Neural crest cell (in vitro differentiated cells): Measurements from ENCODE around the gene MKRN2. TPM values are rescaled to one million over a fixed set of nuclear protein-coding genes. Genes with fewer than 3 reads are reported as not detected.

ENCODE experiments used
- DNase-seq: peaks from one replicate; pipeline ENCODE4 v3.0.0; 2021; ENCODE audit warnings: low read depth, mixed read lengths, low spot score
- H3K27ac Mint-ChIP-seq: one replicate; pipeline ENCODE4 v1.8.0; 2021; ENCODE audit warnings: mild to moderate bottlenecking, mixed read lengths; ENCODE audit not compliant: unreplicated experiment
- H3K27me3 Mint-ChIP-seq: 2 replicates; pipeline ENCODE4 v1.8.0; 2021; ENCODE audit warnings: low read depth, mild to moderate bottlenecking, mixed read lengths
- H3K36me3 Mint-ChIP-seq: 2 replicates; pipeline ENCODE4 v1.8.0; 2021; ENCODE audit warnings: low read depth, mild to moderate bottlenecking, mixed read lengths
- H3K4me1 Mint-ChIP-seq: 2 replicates; pipeline ENCODE4 v1.8.0; 2021; ENCODE audit warnings: mixed read lengths
- H3K4me3 Mint-ChIP-seq: one replicate; pipeline ENCODE4 v1.8.0; 2021; ENCODE audit warnings: mild to moderate bottlenecking, mixed read lengths
- H3K9me3 Mint-ChIP-seq: 2 replicates; pipeline ENCODE4 v1.8.0; 2021; ENCODE audit warnings: mixed read lengths
- CTCF ChIP-seq: fragments of 200-600 bp; sonication (generic); conservative IDR thresholded peaks from 2 replicates; pipeline ENCODE4 v1.5.0; 2021; ENCODE audit warnings: antibody characterized with exemption, mild to moderate bottlenecking
- total RNA-seq: library from RNA; stranded (reverse); gene quantifications from 2 replicates; pipeline ENCODE4 v1.2.1, GENCODE V29; 2021

Gene MKRN2
- total RNA-seq, 1 donor from 2014 or later: 25.8 TPM

- no peak for DNase-seq
- Mint-ChIP-seq H3K27me3 (peaks cover 3% of the 10 kb centered on the region), H3K27ac (peak overlapping the region; percentile 57), H3K4me3 (no peak overlapping the region), H3K4me1 (peaks cover 2% of the 10 kb centered on the region), H3K9me3 (no peaks in the 10 kb centered on the region), H3K36me3 (no peaks in the 10 kb centered on the region)
- TF ChIP-seq CTCF: no peak
These were observed 12.0 kb upstream of the MKRN2 start for GRCh38 chr3:12544652-12545472.

GRCh38 chr3:12545473-12545791 is 11.5 kb upstream of the MKRN2 start, which contains the start of gene MKRN2OS:
TSS of gene MKRN2OS (minus strand) at chr3:12545499. CDS start at chr3:12545464, 35 bp downstream.
- DNase-seq: no peak
- Mint-ChIP-seq H3K4me1 (peaks cover 7% of the 10 kb centered on the region), H3K27ac (peak within 1 kb of the TSS; percentile 57), H3K27me3 (peaks cover 7% of the 10 kb centered on the region), H3K36me3 (no peaks in the 10 kb centered on the region), H3K9me3 (no peaks in the 10 kb centered on the region), H3K4me3 (no peak within 1 kb of the TSS)
- no peak for TF ChIP-seq CTCF

GRCh38 chr3:12549971-12550760 is 6.7 kb upstream of the MKRN2 start:
- Mint-ChIP-seq H3K9me3 (no peaks in the 10 kb centered on the region), H3K4me1 (peaks cover 7% of the 10 kb centered on the region), H3K4me3 (no peak overlapping the region), H3K36me3 (no peaks in the 10 kb centered on the region), H3K27ac (no peak overlapping the region), H3K27me3 (peaks cover 28% of the 10 kb centered on the region)
- DNase-seq: no peak
- no peak for TF ChIP-seq CTCF

- peak overlapping the region; percentile 52 for H3K4me3 Mint-ChIP-seq
These were observed 2.9 kb upstream of the MKRN2 start for GRCh38 chr3:12553921-12554391.

GRCh38 chr3:12556314-12556689 is 585 bp upstream of the MKRN2 start:
- H3K4me3 Mint-ChIP-seq: peak overlapping the region; percentile 89
- H3K9me3 Mint-ChIP-seq: no peaks in the 10 kb centered on the region
- peaks cover 39% of the 10 kb centered on the region for H3K4me1 Mint-ChIP-seq
- no peak for TF ChIP-seq CTCF
- DNase-seq: no peak
- no peaks in the 10 kb centered on the region for H3K36me3 Mint-ChIP-seq
- peak overlapping the region; percentile 88 for H3K27ac Mint-ChIP-seq
- H3K27me3 Mint-ChIP-seq: peaks cover 17% of the 10 kb centered on the region

More at GRCh38 chr3:12553921-12554391, 2.9 kb upstream of the MKRN2 start:
- Mint-ChIP-seq H3K27ac (no peak overlapping the region), H3K27me3 (peaks cover 28% of the 10 kb centered on the region), H3K36me3 (no peaks in the 10 kb centered on the region), H3K9me3 (no peaks in the 10 kb centered on the region), H3K4me1 (peaks cover 32% of the 10 kb centered on the region)
- DNase-seq: no peak
- TF ChIP-seq CTCF: no peak
